Measurements from ENCODE around the gene KIF1C. TPM values are rescaled to one million over a fixed set of nuclear protein-coding genes. Genes with fewer than 3 reads are reported as not detected.

Gene KIF1C
- total and polyA plus RNA-seq, 2 experiments from 2014 or later: 39.8 to 72.7 TPM

GRCh38 chr17:4953451-4953961 is 44.2 kb upstream of the KIF1C start:
- Histone ChIP-seq H3K4me3 (no peak overlapping the region), H3K4me2 (ENCODE audit: unreplicated experiment) (no peak overlapping the region)

GRCh38 chr17:4955091-4955490 is 42.7 kb upstream of the KIF1C start:
- WGBS, 2 experiments (ENCODE audit: low coverage in 1 of 2, low lambda C conversion rate in 2 of 2, missing lambda C conversion rate in 2 of 2): 98 to 100% methylated on average over 6 to 8 of the region's 8 CpGs

More at GRCh38 chr17:4953451-4953961, 44.2 kb upstream of the KIF1C start:
- in situ Hi-C loops (cut with MboI): no loop called here
- Histone ChIP-seq H4K20me1 (ENCODE audit: insufficient read depth) (no peaks in the 10 kb centered on the region), H3K9me3 (ENCODE audit: low read depth) (no peaks in the 10 kb centered on the region), H3F3A (ENCODE audit: insufficient read depth) (peaks cover 15% of the 10 kb centered on the region; the same call in 1 of the 2 replicates), H3K79me2 (ENCODE audit: insufficient read depth) (no peaks in the 10 kb centered on the region), H2AFZ (peak overlapping the region; percentile 49; the same call in 1 of the 2 replicates), H3K27ac (peak overlapping the region; percentile 57), H3K9me2 (ENCODE audit: insufficient read depth) (no peaks in the 10 kb centered on the region), H3K36me3 (ENCODE audit: low read depth) (no peaks in the 10 kb centered on the region), H3K9ac (no peak overlapping the region), H3K4me1 (ENCODE audit: insufficient read depth) (peaks cover 13% of the 10 kb centered on the region), H3K27me3 (replicated peaks; ENCODE audit: insufficient read depth) (no peaks in the 10 kb centered on the region)
- TF ChIP-seq EZH2phosphoT487 (IDR thresholded peaks at IDR 0.05; ENCODE audit: insufficient read depth, low read depth) (no peak), EZH2 (IDR thresholded peaks at IDR 0.05; ENCODE audit: insufficient read depth, poor library complexity, severe bottlenecking) (no peak)
- 76 to 78% methylated on average over 14 of the region's 14 CpGs for WGBS, 2 experiments (ENCODE audit: low coverage in 1 of 2, low lambda C conversion rate in 2 of 2, missing lambda C conversion rate in 2 of 2)
- DNase-seq: peak; percentile 77

GRCh38 chr17:4956493-4957061 is 41.2 kb upstream of the KIF1C start:
- no peak for TF ChIP-seq EZH2 (IDR thresholded peaks at IDR 0.05; ENCODE audit: insufficient read depth, poor library complexity, severe bottlenecking)
- no peak for TF ChIP-seq EZH2phosphoT487 (IDR thresholded peaks at IDR 0.05; ENCODE audit: insufficient read depth, low read depth)
- in situ Hi-C loops (cut with MboI): no loop called here
- H3K4me1 ChIP-seq (ENCODE audit: insufficient read depth): peaks cover 13% of the 10 kb centered on the region
- no peaks in the 10 kb centered on the region for H4K20me1 ChIP-seq (ENCODE audit: insufficient read depth)
- H3K9me2 ChIP-seq (ENCODE audit: insufficient read depth): no peaks in the 10 kb centered on the region
- H3K79me2 ChIP-seq (ENCODE audit: insufficient read depth): no peaks in the 10 kb centered on the region
- no peak overlapping the region for H3K4me3 ChIP-seq
- H3K27ac ChIP-seq: no peak overlapping the region
- no peak overlapping the region for H3K9ac ChIP-seq
- H3K4me2 ChIP-seq (ENCODE audit: unreplicated experiment): no peak overlapping the region
- 87 to 93% methylated on average over 10 of the region's 10 CpGs for WGBS, 2 experiments (ENCODE audit: low coverage in 1 of 2, low lambda C conversion rate in 2 of 2, missing lambda C conversion rate in 2 of 2)
- H3F3A ChIP-seq (ENCODE audit: insufficient read depth): peaks cover 10% of the 10 kb centered on the region; the same call in 1 of the 2 replicates
- no peaks in the 10 kb centered on the region for H3K27me3 ChIP-seq (replicated peaks; ENCODE audit: insufficient read depth)
- peaks cover 14% of the 10 kb centered on the region; the same call in 1 of the 2 replicates for H3K36me3 ChIP-seq (ENCODE audit: low read depth)
- H3K9me3 ChIP-seq (ENCODE audit: low read depth): no peaks in the 10 kb centered on the region
- no peak overlapping the region for H2AFZ ChIP-seq
- DNase-seq: no peak

More at GRCh38 chr17:4955091-4955490, 42.7 kb upstream of the KIF1C start:
- in situ Hi-C loops (cut with MboI): no loop called here
- Histone ChIP-seq H3K4me1 (ENCODE audit: insufficient read depth) (peaks cover 13% of the 10 kb centered on the region), H4K20me1 (ENCODE audit: insufficient read depth) (no peaks in the 10 kb centered on the region), H3K79me2 (ENCODE audit: insufficient read depth) (no peaks in the 10 kb centered on the region), H3K36me3 (ENCODE audit: low read depth) (0 out of 2 replicates have a peak, but pooled peaks cover 4% of the 10 kb centered on the region), H3F3A (ENCODE audit: insufficient read depth) (peaks cover 15% of the 10 kb centered on the region; the same call in 1 of the 2 replicates), H3K9me3 (ENCODE audit: low read depth) (no peaks in the 10 kb centered on the region), H3K4me2 (ENCODE audit: unreplicated experiment) (no peak overlapping the region), H2AFZ (no peak overlapping the region), H3K27me3 (replicated peaks; ENCODE audit: insufficient read depth) (no peaks in the 10 kb centered on the region), H3K9me2 (ENCODE audit: insufficient read depth) (no peaks in the 10 kb centered on the region), H3K27ac (no peak overlapping the region), H3K9ac (no peak overlapping the region), H3K4me3 (no peak overlapping the region)
- no peak for DNase-seq
- TF ChIP-seq EZH2phosphoT487 (IDR thresholded peaks at IDR 0.05; ENCODE audit: insufficient read depth, low read depth): no peak
- no peak for TF ChIP-seq EZH2 (IDR thresholded peaks at IDR 0.05; ENCODE audit: insufficient read depth, poor library complexity, severe bottlenecking)

GRCh38 chr17:4958102-4958501 is 39.6 kb upstream of the KIF1C start:
- TF ChIP-seq EZH2phosphoT487 (IDR thresholded peaks at IDR 0.05; ENCODE audit: insufficient read depth, low read depth) (no peak), EZH2 (IDR thresholded peaks at IDR 0.05; ENCODE audit: insufficient read depth, poor library complexity, severe bottlenecking) (no peak)
- H3K9me2 ChIP-seq (ENCODE audit: insufficient read depth): no peaks in the 10 kb centered on the region
- H3K9ac ChIP-seq: no peak overlapping the region
- DNase-seq: no peak
- H3K4me2 ChIP-seq (ENCODE audit: unreplicated experiment): no peak overlapping the region
- in situ Hi-C loops (cut with MboI): no loop called here
- H3K4me3 ChIP-seq: no peak overlapping the region
- H3K9me3 ChIP-seq (ENCODE audit: low read depth): no peaks in the 10 kb centered on the region
- H4K20me1 ChIP-seq (ENCODE audit: insufficient read depth): no peaks in the 10 kb centered on the region
- peaks cover 7% of the 10 kb centered on the region; the same call in 1 of the 2 replicates for H3F3A ChIP-seq (ENCODE audit: insufficient read depth)
- H3K79me2 ChIP-seq (ENCODE audit: insufficient read depth): no peaks in the 10 kb centered on the region
- peaks cover 14% of the 10 kb centered on the region; the same call in 1 of the 2 replicates for H3K36me3 ChIP-seq (ENCODE audit: low read depth)
- H3K4me1 ChIP-seq (ENCODE audit: insufficient read depth): peaks cover 11% of the 10 kb centered on the region
- no peaks in the 10 kb centered on the region for H3K27me3 ChIP-seq (replicated peaks; ENCODE audit: insufficient read depth)
- 60 to 61% methylated on average over 3 of the region's 3 CpGs for WGBS, 2 experiments (ENCODE audit: low coverage in 1 of 2, low lambda C conversion rate in 2 of 2, missing lambda C conversion rate in 2 of 2)
- no peak overlapping the region for H2AFZ ChIP-seq
- no peak overlapping the region for H3K27ac ChIP-seq

Measured in GM23248 (cell line).